ENCODE measurements around the gene PALB2.

- TF ChIP-seq, protein P1, sequence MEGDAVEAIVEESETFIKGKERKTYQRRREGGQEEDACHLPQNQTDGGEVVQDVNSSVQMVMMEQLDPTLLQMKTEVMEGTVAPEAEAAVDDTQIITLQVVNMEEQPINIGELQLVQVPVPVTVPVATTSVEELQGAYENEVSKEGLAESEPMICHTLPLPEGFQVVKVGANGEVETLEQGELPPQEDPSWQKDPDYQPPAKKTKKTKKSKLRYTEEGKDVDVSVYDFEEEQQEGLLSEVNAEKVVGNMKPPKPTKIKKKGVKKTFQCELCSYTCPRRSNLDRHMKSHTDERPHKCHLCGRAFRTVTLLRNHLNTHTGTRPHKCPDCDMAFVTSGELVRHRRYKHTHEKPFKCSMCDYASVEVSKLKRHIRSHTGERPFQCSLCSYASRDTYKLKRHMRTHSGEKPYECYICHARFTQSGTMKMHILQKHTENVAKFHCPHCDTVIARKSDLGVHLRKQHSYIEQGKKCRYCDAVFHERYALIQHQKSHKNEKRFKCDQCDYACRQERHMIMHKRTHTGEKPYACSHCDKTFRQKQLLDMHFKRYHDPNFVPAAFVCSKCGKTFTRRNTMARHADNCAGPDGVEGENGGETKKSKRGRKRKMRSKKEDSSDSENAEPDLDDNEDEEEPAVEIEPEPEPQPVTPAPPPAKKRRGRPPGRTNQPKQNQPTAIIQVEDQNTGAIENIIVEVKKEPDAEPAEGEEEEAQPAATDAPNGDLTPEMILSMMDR (IDR thresholded peaks at IDR 0.05) = no peak
- no peak for TF ChIP-seq EP300 (IDR thresholded peaks at IDR 0.05)
Measured at GRCh38 chr16:23679274-23679985, 38.3 kb upstream of the PALB2 start.
